Measurements from ENCODE around the gene FILIP1.

Gene FILIP1

GRCh38 chr6:75273009-75273408, 220.6 kb downstream of the FILIP1 start:
- TF ChIP-seq ZNF274 (IDR thresholded peaks at IDR 0.05; ENCODE audit: low read depth, low read length): no peak
- H3K4me3 ChIP-seq (ENCODE audit: low read length): no peak overlapping the region

DNA sequence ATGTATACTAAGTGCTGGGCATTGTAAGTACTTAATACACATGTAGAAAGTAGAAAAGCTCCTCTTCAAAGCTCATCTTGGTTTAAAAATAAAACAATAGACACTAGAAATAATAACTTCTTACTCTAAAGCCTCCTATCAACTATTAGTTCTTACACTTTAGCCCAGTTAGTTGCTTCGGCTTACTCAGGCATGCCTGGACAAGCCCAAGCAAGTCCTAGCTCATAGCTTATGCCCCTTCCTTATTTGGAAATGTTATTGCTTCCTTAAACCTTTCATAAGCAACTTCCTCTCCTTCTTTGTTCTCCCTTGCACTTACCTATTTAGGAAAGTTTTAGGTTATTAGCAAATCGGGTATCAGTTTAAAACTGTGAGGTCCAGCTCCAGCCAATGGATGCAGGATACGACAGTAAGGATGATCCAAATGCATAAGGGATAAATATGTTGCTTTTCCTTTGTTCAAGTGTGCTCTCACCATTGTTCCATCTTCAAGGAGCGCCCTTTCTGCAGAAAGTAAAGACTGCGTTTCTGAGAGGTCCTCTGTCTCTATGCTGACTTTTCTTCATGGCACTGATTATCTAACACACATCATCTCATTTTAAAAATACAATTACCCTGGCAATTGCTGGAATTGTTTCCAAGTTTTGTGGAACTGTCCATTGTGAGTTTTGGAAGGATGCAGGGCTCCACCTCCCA, 221.3 kb downstream of the FILIP1 start:
- H3K4me3 ChIP-seq (ENCODE audit: low read length): no peak overlapping the region

DNA sequence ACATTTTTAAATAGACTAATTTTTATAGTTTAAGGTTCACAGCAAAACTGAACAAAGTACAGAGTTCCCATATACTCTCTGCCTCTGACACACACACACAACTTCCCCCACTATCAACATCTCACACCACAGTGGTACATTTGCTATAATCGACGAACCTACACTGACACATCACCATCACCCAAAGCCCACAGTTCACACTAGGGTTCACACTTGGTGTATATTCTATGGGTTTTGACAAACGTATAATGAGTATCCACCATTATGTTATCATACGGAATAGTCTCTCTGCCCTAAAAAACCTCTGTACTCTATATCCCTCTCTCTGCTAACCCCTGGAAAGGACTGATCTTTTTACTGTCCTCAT, 224.6 kb downstream of the FILIP1 start:
- no peak overlapping the region for H3K4me3 ChIP-seq (ENCODE audit: low read length)
- TF ChIP-seq ZNF274 (IDR thresholded peaks at IDR 0.05; ENCODE audit: low read depth, low read length): no peak

More for the DNA sequence above, 221.3 kb downstream of the FILIP1 start:
- no peak for TF ChIP-seq ZNF274 (IDR thresholded peaks at IDR 0.05; ENCODE audit: low read depth, low read length)

GRCh38 chr6:75268121-75268987, 225.2 kb downstream of the FILIP1 start:
- no peak overlapping the region for H3K4me3 ChIP-seq (ENCODE audit: low read length)
- TF ChIP-seq ZNF274 (IDR thresholded peaks at IDR 0.05; ENCODE audit: low read depth, low read length): no peak

GRCh38 chr6:75267461-75267860, 226.1 kb downstream of the FILIP1 start:
- H3K4me3 ChIP-seq (ENCODE audit: low read length): no peak overlapping the region

DNA sequence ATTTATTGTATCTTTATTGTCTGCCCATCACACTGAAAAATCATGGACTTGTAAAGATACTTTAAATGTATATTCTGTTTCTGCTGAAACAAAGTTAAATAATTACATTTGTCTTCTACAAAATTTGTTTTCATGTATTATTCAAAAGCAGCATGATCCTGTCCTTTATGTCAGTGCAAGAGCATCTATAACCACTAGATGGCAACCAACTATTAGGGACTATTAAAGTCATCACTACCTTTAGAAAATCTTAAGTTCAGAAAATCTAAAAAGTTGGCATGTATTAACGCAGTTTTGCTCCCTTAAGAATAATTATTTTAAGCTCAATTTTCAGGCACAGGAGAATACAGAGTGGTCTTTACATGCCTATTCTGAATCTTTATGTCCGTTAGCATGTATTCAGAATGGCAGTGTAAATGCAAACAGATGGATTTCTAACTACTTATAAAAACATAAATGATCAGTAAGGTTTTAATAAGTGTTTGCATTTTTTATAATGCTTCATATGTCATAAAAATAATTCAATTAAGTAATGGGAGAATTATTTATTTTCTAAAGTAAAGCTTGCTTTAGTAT, 226.8 kb downstream of the FILIP1 start:
- H3K4me3 ChIP-seq (ENCODE audit: low read length): no peak overlapping the region
- no peak for TF ChIP-seq ZNF274 (IDR thresholded peaks at IDR 0.05; ENCODE audit: low read depth, low read length)

More at GRCh38 chr6:75267461-75267860, 226.1 kb downstream of the FILIP1 start:
- TF ChIP-seq ZNF274 (IDR thresholded peaks at IDR 0.05; ENCODE audit: low read depth, low read length): no peak

DNA sequence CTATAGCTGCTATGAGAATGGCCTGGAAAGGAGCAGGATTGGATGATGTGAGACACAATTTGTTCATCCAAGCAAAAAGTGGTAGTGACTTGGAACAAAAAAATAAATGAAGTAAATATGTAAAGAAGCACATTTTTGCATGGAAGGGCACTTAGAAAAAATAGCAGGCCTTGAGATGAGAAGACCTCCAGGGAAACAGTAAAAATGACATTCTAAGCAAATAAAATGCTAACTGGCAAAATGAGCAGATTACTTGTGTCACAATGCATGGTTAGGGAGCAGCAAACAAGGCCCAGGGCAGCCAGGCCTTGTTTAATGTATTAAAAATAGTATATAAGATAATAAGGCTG, 230.2 kb downstream of the FILIP1 start:
- H3K4me3 ChIP-seq (ENCODE audit: low read length): no peak overlapping the region
- TF ChIP-seq ZNF274 (IDR thresholded peaks at IDR 0.05; ENCODE audit: low read depth, low read length): no peak

GRCh38 chr6:75262716-75263400, 230.7 kb downstream of the FILIP1 start:
- no peak for TF ChIP-seq ZNF274 (IDR thresholded peaks at IDR 0.05; ENCODE audit: low read depth, low read length)
- H3K4me3 ChIP-seq (ENCODE audit: low read length): no peak overlapping the region

- no peak for TF ChIP-seq ZNF274 (IDR thresholded peaks at IDR 0.05; ENCODE audit: low read depth, low read length)
- H3K4me3 ChIP-seq (ENCODE audit: low read length): no peak overlapping the region
These were observed 232.3 kb downstream of the FILIP1 start for GRCh38 chr6:75261299-75261698.

GRCh38 chr6:75257343-75258087, 236.1 kb downstream of the FILIP1 start:
- no peak for TF ChIP-seq ZNF274 (IDR thresholded peaks at IDR 0.05; ENCODE audit: low read depth, low read length)

DNA sequence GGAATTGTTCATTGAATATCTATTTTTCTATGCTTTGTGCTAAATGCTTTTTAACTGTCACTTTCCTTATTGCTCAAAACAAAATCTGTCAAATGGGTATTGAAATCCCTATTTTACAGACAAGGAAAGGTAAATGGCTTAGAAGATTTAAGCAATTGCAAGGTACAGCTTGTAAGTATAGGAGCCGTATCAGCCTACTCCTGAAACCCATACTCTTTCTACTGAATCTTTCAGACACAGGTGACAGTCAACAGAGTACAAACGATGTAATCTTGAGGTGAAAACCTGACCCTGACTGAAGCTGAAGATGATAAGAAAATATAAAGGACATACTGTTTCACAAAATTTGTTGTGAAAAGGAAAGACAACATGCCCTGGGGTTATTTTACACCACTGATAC, 243.0 kb downstream of the FILIP1 start:
- no peak for TF ChIP-seq ZNF274 (IDR thresholded peaks at IDR 0.05; ENCODE audit: low read depth, low read length)

More at GRCh38 chr6:75257343-75258087, 236.1 kb downstream of the FILIP1 start:
- H3K4me3 ChIP-seq (ENCODE audit: low read length): no peak overlapping the region

DNA sequence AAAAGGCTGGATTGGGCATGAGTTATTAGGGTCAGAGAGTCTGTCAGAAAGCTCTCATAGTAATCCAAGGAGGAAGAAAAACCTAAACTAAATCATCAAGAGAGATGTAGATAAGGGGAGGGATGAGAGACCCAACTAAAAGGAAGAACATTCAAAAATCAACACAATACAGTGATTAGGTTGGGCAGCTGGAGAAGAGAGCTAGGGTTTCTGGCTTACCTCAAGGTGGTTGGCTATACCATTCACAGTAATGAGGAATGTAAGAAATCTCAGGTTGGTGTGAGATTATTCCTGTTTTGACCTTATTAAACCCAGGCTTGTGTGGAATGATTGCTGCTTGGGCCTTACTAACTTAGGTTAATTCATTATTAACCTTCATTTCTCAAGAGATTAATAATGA, 243.8 kb downstream of the FILIP1 start:
- no peak for TF ChIP-seq ZNF274 (IDR thresholded peaks at IDR 0.05; ENCODE audit: low read depth, low read length)
- no peak overlapping the region for H3K4me3 ChIP-seq (ENCODE audit: low read length)

More for the DNA sequence above, 243.0 kb downstream of the FILIP1 start:
- H3K4me3 ChIP-seq (ENCODE audit: low read length): no peak overlapping the region

DNA sequence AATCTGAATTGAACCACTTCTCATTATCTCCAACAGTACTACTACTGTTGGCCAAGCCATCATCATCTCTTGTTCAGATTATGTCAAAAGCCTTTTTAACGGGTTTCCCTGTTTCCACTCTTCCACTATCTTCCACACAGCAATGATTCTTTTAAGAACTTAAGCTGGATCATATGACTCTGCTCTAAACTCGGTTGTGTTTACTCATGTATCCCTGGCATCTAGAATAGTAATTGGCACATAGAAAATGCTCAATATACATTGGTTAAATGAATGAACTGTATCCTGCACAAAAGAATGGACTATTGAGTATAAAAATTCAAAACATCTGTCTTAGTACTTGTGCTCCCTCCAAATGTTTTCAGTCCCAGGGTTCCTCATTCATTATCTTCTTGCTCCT, 247.2 kb downstream of the FILIP1 start:
- H3K4me3 ChIP-seq (ENCODE audit: low read length): no peak overlapping the region
- no peak for TF ChIP-seq ZNF274 (IDR thresholded peaks at IDR 0.05; ENCODE audit: low read depth, low read length)
